Activated CD8-positive, alpha-beta memory T cell treated with anti-CD3 and anti-CD28 coated beads for 48 hours (primary cell): ENCODE results near the gene WNT3A.

Source experiments
- DNase-seq, 3 experiments: peaks; one replicate each; pipeline ENCODE4 v3.0.0-alpha.2; 2020; ENCODE audit warnings: low read depth in 2 of 3, low spot score in 2 of 3

WNT3A gene

DNA sequence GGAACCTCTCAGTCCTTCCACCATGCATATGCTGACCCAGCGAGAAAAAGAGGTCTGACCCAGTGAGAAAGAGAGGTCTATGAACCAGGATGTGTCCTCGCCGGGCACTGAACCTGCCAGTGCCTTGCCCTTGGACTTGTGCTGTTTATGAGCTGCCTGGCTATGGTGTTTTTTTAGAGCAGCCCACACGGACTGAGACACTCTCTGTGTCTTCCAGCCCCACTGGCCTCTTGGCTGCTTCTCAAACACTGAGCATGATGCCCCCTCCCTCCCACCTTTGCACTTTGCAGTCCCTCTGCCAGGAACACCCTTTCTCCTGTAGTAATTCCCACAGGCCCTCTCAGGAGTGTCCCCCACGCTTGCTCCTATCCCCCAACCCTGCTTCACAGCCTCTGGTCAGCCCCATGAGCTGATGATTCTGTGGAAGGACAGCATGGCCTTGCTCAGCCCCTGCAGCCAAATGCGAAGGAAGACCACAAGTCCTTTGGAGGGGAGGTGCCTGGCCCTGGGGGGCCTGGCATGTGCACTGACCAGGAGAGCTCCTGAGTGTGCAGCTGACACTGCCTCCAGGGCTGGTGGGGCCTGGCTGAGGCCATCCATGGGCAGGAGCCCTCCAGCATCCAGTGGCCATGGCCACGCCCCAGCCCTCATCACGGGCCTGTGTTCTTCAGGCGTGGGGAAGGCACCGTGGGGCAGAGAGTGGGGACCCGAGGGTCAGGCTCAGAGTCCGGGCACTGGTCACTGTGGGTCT, 23.8 kb downstream of the WNT3A start:
- no peak for DNase-seq

DNA sequence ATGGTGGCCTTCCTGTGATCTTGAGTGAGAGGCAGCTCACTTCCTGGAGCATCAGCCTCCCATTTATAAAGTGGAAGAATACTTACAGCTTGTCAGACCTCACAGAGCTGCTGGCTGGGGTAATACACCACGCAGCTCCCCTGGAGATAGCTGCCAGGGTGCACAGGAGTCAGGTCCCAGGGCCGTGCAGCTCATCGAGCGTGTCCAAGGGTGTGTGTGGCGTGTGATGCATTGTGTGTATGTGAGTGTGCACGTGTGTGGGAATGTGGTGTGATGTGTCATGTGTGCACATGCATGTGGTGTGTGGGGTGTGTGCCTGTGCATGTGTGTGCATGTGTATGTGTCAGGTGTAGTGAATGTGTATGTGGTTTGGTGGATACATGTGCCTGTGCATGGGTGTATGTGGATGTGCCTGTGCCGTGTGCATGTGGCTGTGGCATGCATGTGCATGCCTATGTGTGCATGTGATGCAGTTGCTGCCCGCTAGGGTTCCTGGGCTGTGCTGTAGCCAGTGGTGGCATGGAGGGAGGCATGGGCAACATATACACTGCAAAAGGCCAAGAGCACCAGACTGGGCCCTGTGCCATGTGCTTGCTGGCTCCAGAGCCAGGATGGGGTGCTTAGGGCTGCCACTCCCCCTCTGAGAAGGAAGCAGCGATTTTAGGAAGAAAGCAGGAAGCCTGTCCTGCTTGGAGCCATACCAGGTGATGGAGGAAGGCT, 24.6 kb downstream of the WNT3A start:
- no peak for DNase-seq

DNA sequence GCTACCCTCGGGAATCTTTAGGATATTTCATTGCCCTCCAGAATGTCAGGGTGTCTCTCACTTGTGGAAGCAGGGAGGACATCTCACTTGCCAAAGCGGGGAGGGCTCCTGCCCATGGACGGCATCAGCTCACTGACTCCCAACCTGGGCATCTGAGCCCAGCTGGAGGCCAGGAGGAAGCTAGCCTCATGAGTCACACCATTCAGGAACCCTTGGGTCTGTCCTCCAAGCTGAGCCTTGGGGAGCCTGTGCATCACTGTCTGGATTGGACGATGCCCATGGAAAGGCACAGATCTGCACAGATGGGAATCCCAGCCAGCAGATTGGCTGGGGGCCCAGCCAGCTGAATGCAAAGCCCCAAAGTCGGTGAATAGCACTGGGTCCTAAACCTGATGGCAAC, 25.2 kb downstream of the WNT3A start:
- no peak for DNase-seq

DNA sequence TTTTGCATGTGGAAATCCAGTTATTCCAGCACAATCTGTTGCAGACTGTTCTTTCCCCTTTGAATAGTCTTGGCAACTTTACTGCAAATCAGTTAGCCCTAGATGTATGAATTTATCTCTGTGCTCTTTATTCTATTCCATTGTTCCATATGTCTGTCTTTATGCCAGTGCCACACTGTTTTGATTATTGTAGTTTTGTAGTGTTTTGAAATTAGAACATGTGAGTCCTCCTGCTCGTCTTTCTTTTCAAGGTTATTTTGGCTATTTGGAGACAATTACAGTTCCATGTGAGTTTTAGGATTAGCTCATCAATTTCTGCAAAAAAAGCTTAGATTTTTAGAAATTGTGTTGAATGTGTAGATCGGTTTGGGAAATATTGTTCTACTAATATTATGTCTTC, 26.6 kb downstream of the WNT3A start:
- DNase-seq = no peak

DNA sequence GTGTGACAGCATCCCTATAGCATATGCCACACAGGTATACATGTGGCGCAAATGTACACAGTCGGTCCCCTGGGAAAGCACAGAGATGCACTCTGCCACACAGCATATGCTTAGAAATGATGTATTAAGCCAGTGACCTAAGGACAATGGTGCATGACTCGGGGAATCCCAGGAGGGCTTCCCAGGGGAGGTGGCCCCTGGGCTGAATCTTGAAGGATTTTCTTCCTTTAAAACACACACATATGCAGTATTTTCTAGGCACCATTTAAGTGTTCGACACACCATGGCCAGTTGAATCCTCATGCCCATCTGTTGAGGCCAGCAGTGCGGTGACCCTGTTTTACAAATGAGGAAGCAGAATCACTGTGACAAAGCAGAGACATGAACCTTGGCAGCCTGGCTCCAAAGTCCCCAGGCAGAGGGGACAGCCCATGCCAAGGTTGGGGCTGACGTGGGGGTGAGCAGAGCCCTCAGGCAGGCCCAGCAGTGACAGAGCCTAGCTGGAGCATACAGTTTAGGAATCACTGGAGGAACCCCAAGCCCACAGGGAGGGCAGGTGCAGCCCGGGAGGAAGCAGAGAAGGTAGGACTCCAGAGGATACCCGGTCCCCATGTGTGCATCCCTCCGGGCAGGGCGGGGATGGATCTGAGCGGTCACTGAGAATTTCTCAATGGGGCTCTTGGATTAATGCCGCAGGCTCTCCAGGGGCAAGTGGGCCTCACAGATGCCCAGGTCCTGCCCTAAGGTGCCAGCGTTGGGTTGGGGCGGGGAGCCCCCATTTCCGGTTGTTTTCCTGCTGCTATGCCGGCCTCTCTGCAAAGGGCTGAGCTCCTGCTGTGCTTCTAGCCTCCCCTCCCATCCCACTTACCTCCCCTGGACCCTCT, 28.4 kb downstream of the WNT3A start:
- DNase-seq = no peak

DNA sequence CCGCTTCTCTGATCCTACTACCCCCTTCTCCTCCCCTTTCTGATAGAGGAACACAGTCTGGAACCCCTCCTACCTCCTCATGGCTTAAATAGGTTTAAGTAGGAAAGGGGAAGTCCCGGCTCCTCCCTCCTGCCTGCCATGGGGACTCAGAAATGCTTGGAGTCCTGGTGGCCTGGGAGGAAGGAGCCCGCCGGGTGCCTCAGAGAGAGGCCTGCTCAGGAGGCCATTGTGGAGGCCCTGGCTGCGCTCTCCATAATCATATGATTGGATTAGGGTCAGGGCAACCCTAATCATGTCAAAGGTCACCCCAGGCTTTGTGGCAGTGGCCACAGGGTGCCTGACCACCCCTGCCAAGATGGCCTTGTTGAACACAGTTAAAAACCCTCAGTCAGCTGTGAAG, 29.0 kb downstream of the WNT3A start:
- no peak for DNase-seq

DNA sequence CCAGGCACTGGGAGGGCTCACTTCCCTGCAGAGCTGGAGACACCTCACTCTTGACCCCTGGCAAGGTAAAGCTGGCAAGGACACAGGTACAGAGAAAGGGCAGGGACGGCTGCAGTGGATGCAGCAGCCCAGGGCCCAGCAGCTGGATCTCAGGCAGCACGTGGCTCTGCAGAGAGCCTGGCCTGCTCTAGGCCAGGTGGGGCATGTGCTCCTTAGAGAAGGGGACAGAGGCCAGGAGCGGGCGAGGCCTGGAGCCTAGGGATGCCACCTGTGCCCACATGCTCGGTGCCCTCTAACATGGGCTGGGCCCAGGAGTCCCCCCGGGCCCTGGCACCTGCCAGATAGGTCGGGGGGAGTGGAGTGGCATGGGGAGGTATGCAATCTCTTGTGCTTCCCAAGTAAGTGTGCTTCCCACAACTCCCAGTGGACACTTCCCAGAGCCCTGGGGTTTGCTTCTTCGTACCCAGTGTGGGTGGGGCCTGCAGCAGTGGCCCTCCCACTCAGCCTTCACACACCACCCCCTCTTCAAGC, 30.0 kb downstream of the WNT3A start:
- DNase-seq = no peak

DNA sequence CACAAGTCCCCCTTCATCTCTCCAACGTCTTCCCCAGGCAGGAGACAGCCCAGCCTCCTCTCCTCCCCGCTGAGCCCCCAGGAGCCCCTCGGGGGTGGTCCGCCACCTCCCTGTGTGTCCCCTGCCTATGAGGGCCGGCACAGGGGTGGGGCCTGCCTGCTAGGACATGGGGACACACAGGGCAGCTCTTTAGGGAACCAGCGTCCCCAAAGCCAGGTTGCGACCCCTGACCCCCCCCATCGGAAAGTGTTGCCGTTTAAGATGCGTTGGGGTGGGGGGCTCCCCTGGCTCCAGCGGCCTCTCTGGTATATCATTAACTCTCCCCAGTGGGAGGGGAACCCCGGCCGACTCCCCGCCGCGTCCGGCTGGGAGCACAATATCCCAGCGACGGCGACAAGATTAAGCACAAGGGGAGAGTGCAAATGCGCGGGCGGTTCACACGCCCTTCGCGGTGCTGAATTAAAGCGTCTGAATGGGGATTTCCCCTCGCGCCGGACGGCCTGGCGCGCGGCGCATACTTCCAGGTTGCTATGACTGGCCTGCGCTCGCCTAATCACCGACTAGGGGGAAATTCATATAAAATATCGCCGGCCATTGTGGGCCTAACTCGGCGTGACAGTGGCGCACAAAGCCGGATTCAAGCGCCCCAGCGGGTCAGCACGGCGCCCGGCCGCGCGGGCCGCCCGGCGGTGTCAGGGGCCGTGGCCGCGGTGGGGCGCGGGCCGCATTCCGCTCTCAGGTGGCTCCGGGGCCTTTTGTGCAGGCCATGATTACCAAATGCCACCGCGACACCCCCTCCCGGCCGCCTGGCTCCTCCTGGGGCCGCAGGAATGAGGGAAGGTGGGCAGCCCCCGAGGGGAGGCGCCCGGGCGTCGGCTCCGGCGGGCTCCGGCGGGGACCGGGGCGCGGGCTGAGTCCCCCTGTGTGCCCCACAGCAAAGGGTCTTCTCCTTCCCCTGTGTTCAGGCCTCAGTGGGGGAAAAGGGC, 30.9 kb downstream of the WNT3A start:
- DNase-seq = peak in 2 of 3 experiments; percentile 21 to 27

DNA sequence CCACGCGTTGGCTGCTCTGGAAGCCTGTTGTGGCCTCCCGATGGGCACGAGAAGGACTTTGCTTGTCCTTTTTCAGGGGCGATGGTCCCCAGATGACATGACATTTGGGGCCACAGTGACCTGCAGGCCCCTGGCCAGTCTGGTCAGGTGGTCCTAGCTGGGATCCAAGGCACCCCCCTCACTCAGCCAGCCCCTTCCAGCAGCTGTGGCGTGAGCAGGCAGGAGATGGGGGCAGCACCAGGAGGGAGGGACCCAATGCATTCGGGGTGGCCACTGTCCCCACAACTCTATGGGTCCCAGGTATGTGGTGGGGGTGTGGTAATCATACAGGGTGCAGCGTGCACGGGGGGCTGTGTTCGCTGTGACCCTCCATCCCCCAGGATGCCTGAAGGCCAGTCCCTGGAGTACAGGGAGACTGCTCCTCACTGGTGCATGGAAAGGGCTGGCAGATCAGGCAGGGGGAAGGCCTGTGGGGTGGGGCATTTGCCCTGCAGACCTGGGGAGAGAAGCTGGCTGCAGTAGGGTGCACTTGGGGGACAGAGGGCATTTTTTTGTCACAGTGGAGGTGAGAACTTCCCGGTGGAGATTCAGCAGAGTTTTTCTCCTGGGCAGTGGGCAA, 31.7 kb downstream of the WNT3A start:
- DNase-seq = no peak

DNA sequence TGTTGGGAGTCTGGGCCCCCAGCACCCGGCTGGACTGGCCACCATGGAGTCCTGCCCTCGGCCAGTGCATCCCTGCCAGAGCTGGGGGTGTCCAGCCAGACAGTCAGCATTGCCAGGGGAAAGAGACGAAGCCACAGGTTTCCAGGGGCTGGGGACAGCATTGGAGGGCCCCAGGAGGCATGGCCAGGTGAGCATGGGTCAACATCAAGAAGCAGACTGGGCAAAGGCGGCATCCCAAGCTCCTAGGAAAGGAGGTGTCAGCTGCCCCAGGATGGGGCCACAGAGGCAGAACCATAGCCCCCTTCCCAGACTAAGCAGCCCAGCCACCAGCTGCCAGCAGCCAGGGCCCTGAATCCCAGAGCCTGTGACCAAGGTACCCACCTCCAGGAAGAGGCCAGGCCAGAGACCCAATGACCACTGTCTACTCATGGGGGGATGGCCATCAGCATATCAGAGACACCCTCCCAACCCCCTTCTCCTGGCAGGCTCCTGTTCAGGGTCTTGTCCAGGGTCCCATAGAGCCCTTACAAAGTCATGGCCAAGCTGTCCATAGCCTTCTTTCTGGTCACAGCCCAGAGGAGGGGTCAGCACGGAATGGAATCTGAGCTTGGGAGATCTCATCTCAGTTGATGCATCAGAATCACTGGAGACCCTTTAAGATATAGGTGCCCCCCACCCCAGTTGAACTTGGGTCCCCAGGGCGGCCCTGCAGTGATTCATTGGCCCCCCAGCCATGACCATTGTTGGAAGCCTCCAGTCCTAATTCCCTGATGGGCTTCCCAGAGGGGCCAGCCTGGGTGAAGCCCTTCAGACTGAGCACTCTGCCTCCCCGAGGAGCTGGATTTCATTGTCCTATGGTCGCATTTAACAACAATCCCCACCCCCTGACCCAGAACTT, 32.5 kb downstream of the WNT3A start:
- DNase-seq = no peak

DNA sequence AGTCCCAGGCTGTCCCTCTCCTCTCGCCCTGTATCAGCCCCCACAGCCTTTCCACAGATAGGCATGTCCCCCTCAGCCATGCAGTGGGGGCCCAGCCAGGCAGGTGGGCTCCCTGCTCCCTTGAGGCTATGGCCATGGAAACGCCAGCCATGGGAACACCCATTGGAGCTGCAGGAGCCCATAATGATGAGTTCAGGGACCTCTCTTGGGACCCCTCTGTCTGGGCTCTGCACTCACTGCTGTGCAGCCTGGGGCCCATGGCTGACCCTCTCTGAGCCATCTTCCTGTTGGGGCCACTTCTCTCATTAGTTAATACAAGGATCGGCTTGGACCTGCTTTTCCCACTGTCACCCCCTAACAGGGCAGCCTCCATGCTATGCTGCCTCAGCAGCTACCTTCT, 33.2 kb downstream of the WNT3A start:
- no peak for DNase-seq

DNA sequence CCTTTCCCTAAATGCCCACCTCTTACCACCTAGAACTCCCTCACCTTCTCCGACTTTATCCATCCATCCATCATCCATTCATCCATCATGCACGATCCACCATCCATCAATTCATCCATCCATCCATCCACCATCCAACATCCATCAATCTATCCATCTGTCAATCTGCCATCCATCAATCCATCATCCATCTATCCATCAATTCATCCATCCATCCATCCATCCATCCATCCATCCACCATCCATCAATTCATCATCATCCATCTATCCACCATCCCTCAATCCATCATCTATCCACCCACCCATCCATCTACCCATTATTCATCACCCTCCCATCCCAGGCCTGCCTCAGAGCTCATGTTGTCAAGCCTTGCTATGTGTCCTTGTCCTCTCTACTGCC, 34.5 kb downstream of the WNT3A start:
- DNase-seq = no peak

DNA sequence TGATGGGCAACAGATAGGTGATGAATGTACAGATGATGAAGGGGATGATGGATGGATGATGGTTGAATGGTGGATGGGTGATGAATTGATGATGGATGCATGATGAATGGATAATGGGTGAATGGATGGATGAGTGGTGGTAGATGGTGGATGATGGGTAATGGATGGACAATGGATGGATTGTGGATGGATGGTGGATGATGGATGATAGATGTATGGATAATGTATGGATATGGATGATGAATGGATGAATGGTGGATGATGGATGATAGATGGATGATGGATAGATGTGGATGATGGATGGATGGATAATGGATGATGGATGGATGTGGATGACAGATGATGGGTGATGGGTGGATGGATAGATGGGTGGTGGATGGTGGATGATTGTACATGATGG, 35.7 kb downstream of the WNT3A start:
- no peak for DNase-seq

DNA sequence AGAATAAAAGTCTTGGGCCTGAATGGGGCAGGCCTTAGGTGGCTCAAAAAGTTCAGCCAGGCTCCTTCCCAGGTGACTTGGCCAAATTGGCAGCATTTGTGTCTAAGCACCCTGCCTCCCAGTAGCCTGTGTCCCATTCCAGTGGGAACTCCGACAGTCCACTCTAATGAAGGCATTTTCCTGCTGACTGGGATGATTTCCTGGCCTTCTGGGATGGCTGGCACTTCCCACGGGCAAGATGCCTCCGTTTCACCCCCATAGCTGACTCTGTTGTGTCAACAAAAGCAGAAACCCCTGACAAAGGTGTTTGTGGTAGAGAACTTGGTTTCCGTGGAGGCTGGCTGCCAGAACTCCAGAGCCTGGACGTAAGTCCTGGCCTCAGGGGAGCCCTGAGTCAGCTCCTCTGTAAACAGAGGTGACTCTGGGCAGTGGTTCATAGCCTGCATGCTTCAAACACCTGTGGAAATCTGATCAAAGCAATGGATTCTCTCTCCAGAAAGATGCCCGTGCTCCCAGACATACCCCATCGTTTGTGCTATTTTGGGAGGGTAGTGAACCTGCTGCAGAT, 36.6 kb downstream of the WNT3A start:
- no peak for DNase-seq

DNA sequence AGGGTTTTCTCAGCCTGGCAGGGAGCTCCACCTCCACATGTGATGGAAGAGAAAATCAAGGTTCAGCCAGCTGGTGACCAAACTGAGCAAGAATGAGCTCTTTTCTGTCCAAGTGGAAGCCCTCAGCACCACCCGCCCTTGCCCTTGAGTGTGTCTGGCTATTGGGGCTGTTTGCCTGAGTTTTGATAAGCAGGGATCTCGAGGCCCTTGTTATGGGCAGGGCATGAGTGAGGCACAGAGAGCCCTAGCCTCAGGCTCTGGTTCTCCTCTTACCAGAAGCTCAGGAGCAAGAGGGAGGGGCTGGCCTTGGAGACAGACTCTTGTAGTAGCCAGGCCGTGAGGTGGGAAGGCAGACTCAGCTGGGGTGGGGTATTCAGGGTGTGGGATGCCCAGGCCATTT, 38.2 kb downstream of the WNT3A start:
- no peak for DNase-seq

DNA sequence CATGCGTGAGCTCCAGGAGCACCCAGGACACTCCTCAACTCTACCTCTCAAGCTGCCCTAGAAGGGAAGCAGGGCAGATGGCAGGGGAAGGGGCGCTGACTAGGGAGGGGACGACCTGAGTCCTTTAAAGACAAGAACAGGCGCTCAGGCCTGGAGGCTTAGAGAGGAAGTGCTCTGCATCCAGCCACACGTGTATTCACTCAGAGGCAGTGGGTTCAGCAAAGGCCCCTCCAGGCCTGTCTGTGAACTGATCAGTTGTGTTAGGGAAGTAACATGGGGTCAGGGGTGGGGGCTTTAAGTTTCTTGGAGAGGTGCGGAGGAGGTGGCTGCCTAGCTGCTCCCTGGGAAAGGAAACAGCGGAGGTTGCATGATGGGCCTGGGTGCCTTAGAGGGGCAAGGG, 38.6 kb downstream of the WNT3A start:
- no peak for DNase-seq

DNA sequence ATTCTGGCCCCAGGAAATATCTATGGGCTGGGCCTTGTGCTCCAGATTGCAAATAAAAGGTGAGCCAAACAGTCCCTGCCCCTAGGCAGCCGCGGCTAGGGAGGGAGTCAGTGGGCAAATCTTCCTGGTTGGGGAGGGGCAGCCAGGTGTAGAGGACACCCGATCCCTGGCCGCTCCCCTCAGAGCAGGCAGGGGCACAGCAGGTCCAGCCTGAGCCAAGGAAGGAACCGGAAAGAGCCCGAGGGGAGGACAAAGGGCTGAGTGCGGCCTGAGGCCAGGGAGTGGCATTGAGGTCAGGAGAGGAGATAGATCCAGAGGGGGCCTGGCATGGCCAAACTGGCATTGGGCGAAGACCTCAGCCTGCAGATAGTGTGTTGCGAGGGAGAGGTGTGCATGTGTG, 39.1 kb downstream of the WNT3A start:
- no peak for DNase-seq

DNA sequence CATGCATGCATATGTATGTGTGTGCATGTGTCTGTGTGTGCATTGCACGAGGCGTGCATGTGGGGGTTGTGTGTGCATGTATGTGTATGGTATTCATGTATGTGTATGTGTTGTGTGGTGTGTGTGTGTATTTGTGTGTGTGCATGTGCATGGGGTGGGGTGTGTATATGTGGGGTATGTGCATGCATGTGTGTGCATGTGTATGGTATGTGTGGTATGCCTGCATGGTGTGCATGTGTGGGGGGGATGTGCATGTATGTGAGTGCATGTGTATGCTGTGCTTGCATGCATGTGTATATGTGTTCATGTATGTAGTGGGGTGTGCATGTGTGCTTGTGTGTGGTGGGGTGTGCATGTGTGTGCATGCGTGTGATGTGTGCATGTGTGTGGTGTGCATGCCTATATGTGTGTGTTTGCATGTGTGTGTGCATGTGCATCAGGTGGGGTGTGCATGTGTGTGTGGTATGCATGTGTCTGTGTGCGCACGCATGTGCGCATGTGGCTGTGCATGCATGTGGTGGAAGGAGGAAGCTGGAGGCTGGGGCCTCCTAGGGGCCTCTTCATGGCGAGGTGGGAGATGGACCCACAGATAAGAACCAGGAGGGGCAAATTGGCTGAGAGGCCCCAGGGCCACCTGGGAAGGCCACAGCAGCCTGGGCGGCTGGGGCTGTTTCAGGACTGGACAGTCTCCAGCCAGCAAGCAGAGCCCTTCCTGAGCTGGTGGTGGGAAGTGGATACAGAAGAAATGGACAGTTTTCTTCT, 39.8 kb downstream of the WNT3A start:
- no peak for DNase-seq
